Central memory CD8-positive, alpha-beta T cell (primary cell): ENCODE results near the gene RANBP17.

Experiments used
- ATAC-seq: fragments of 150-1000 bp; cut with Tn5 transposase; replicated peaks from 2 replicates; pipeline ENCODE4 v1.10.0; 2022; ENCODE audit warnings: mild to moderate bottlenecking, moderate FRiP score, moderate number of reproducible peaks; ENCODE audit not compliant: poor library complexity, severe bottlenecking; ENCODE audit errors: extremely low read depth
- DNase-seq, 2 donors: peaks; one replicate each; pipeline ENCODE4 v3.0.0; 2021; ENCODE audit warnings: low spot score in 2 of 2
- H3K27ac Mint-ChIP-seq: one replicate; pipeline ENCODE4 v1.8.0; 2022; ENCODE audit warnings: low read depth, mild to moderate bottlenecking, moderate library complexity, mixed read lengths
- H3K27me3 Mint-ChIP-seq: one replicate; pipeline ENCODE4 v1.8.0; 2022; ENCODE audit warnings: mixed read lengths
- H3K36me3 Mint-ChIP-seq: one replicate; pipeline ENCODE4 v1.8.0; 2022; ENCODE audit warnings: mild to moderate bottlenecking, moderate library complexity, mixed read lengths; ENCODE audit not compliant: insufficient read depth
- H3K4me1 Mint-ChIP-seq: one replicate; pipeline ENCODE4 v1.8.0; 2022; ENCODE audit warnings: mixed read lengths
- H3K4me3 Mint-ChIP-seq: one replicate; pipeline ENCODE4 v1.8.0; 2022; ENCODE audit warnings: mild to moderate bottlenecking, moderate library complexity, mixed read lengths
- H3K9me3 Mint-ChIP-seq: one replicate; pipeline ENCODE4 v1.8.0; 2022; ENCODE audit warnings: mixed read lengths

RANBP17 gene

DNA sequence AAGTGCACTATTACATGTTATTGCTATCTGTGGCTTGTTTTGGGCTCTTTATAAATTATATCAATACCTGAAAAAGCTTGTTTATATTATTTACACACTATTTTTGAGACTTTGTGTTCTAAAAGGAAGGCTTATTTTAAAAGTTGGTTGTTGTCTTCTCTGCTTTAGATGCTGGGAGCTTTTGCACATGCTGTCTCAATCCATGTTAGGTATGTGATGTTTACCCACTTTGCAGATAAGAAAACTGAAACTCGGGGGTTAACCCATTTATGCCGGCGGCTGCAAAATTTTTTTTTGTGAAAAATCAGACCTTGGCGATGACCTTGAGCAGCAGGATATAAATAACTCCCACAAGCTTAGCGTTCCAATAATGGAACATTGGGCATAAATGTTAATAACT is 212.9 kb downstream of the RANBP17 start:
- Mint-ChIP-seq H3K4me3 (no peak overlapping the region), H3K27me3 (no peaks in the 10 kb centered on the region), H3K4me1 (no peaks in the 10 kb centered on the region), H3K9me3 (peaks cover 12% of the 10 kb centered on the region), H3K27ac (no peak overlapping the region), H3K36me3 (no peaks in the 10 kb centered on the region)
- ATAC-seq (no peak), DNase-seq (no peak)

- H3K27me3 Mint-ChIP-seq, result no peaks in the 10 kb centered on the region
- no peak overlapping the region for H3K4me3 Mint-ChIP-seq
- no peak overlapping the region for H3K27ac Mint-ChIP-seq
- H3K36me3 Mint-ChIP-seq, result no peaks in the 10 kb centered on the region
- peaks cover 12% of the 10 kb centered on the region for H3K9me3 Mint-ChIP-seq
- ATAC-seq (no peak), DNase-seq (no peak)
- no peaks in the 10 kb centered on the region for H3K4me1 Mint-ChIP-seq
Measured at GRCh38 chr5:171080186-171080938, 218.5 kb downstream of the RANBP17 start.

DNA sequence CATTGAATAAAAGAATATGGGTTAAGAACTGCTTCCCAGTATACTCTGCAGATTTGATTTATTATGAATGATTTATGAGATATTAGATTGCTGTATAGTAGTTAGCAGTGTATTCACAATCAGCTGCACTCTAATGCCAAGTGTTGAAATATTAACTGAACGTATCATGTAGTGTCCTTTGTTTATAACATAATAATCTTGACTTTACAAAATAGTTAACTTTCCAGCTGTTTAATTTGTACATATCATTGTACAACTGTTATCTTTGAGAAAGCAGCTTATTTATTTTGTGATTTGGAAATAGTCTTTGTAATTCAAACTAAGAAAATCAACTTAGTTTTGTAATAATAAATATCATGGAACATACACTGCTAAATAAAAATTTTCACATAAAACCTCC is 219.5 kb downstream of the RANBP17 start:
- no peaks in the 10 kb centered on the region for H3K27me3 Mint-ChIP-seq
- H3K4me1 Mint-ChIP-seq, result no peaks in the 10 kb centered on the region
- no peak overlapping the region for H3K27ac Mint-ChIP-seq
- ATAC-seq (no peak), DNase-seq (no peak)
- H3K4me3 Mint-ChIP-seq, result no peak overlapping the region
- H3K36me3 Mint-ChIP-seq, result no peaks in the 10 kb centered on the region
- H3K9me3 Mint-ChIP-seq, result peaks cover 10% of the 10 kb centered on the region

DNA sequence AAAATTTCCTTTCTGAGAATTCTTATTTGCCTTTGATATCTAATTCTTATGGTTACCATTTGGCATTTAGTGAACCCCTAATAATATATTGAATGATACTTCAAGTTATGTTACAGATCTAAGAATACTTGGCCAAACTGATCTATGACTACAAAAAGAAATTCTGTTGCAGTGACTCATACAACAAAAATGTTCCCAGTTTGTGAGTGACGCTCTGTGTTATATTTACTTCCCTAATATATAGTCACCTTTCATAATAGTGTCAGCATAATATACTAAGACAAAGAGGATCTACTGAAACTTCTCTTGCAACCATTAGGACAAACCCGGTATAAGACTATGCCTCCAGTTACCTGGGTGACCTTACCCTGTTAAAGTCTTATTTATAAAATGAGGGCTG is 230.4 kb downstream of the RANBP17 start:
- ATAC-seq, result no peak

DNA sequence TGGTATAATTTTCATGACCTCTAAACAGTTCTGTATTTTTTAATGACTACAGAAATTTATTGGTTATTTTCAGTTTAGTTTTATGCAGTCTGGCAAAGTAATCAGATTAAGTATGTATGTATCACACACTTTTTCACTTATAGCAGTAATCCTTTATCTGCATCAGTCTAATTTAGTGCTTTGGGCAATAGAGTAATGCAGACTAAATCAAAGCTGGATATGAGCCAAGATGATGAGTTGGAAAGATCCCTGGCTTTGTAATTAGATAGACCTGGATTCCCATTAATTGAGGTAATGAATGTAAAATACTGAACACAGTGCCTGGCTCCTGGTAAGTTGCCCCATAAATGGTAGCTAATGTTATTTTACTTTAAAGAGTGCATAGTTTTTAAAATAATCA is 231.8 kb downstream of the RANBP17 start:
- Mint-ChIP-seq H3K9me3 (peaks cover 10% of the 10 kb centered on the region), H3K27ac (no peak overlapping the region), H3K4me3 (no peak overlapping the region), H3K4me1 (no peaks in the 10 kb centered on the region), H3K27me3 (no peaks in the 10 kb centered on the region), H3K36me3 (no peaks in the 10 kb centered on the region)
- no peak for DNase-seq
- ATAC-seq, result no peak

More for the DNA sequence above, 230.4 kb downstream of the RANBP17 start:
- Mint-ChIP-seq H3K4me3 (no peak overlapping the region), H3K27me3 (no peaks in the 10 kb centered on the region), H3K4me1 (no peaks in the 10 kb centered on the region), H3K9me3 (peaks cover 13% of the 10 kb centered on the region), H3K36me3 (no peaks in the 10 kb centered on the region), H3K27ac (no peak overlapping the region)
- no peak for DNase-seq

DNA sequence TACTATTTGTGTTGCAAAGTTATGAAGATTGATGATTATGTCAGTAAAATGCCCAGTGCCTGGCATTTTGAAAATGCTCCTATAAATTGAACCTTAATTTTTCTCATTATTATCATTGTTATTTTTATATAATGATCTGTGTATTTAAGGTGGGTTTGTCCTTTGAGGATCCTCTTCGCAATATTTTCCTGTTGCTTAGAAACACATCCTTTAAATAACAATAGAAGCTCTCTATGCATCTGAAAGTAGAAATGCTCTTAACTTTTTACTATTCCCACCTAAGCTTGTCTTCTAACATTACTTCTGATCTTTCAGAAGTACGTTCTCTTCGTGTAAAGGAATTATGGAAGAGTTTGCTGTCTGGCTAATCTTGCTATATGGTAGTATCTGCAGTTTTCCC is 232.5 kb downstream of the RANBP17 start:
- Mint-ChIP-seq H3K4me1 (no peaks in the 10 kb centered on the region), H3K36me3 (no peaks in the 10 kb centered on the region), H3K27ac (no peak overlapping the region), H3K9me3 (peaks cover 13% of the 10 kb centered on the region), H3K27me3 (no peaks in the 10 kb centered on the region), H3K4me3 (no peak overlapping the region)
- ATAC-seq, result no peak
- DNase-seq, result no peak

- H3K4me1 Mint-ChIP-seq, result no peaks in the 10 kb centered on the region
- no peak overlapping the region for H3K27ac Mint-ChIP-seq
- H3K36me3 Mint-ChIP-seq, result no peaks in the 10 kb centered on the region
- DNase-seq, result no peak
- peaks cover 9% of the 10 kb centered on the region for H3K27me3 Mint-ChIP-seq
- H3K4me3 Mint-ChIP-seq, result no peak overlapping the region
- no peak for ATAC-seq
- H3K9me3 Mint-ChIP-seq, result peaks cover 13% of the 10 kb centered on the region
Measured at GRCh38 chr5:171102877-171103610, 241.2 kb downstream of the RANBP17 start.

DNA sequence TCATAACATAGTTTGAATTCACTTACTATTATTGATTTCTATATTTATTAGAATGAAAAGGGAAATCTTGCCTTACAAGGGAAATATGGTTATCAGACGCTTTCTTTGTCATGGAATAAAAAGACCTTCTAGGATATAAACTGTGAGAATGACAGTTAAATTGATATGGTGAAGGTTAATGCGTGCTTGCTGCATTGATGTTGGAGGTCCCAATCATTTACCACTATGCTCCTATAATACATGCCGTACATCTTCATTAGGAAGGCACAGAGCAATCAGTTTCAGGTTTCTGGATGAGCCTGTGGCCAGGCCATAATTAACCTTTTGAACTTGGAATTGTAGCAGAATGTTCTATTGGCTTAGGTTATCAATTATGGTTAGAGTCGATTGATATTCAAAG is 245.9 kb downstream of the RANBP17 start:
- Mint-ChIP-seq H3K4me1 (no peaks in the 10 kb centered on the region), H3K4me3 (no peak overlapping the region), H3K27me3 (peaks cover 4% of the 10 kb centered on the region), H3K9me3 (no peaks in the 10 kb centered on the region), H3K36me3 (no peaks in the 10 kb centered on the region), H3K27ac (no peak overlapping the region)
- DNase-seq (no peak), ATAC-seq (no peak)

GRCh38 chr5:171115519-171115918 is 253.7 kb downstream of the RANBP17 start:
- no peaks in the 10 kb centered on the region for H3K9me3 Mint-ChIP-seq
- H3K27ac Mint-ChIP-seq, result no peak overlapping the region
- no peaks in the 10 kb centered on the region for H3K36me3 Mint-ChIP-seq
- H3K4me3 Mint-ChIP-seq, result no peak overlapping the region
- H3K27me3 Mint-ChIP-seq, result peaks cover 6% of the 10 kb centered on the region
- no peak for DNase-seq
- no peaks in the 10 kb centered on the region for H3K4me1 Mint-ChIP-seq
- no peak for ATAC-seq

- Mint-ChIP-seq H3K4me3 (no peak overlapping the region), H3K27ac (no peak overlapping the region), H3K9me3 (no peaks in the 10 kb centered on the region), H3K36me3 (no peaks in the 10 kb centered on the region), H3K4me1 (no peaks in the 10 kb centered on the region), H3K27me3 (peaks cover 7% of the 10 kb centered on the region)
- no peak for DNase-seq
- no peak for ATAC-seq
Measured at GRCh38 chr5:171116719-171117118, 254.9 kb downstream of the RANBP17 start.

- Mint-ChIP-seq H3K27me3 (peaks cover 39% of the 10 kb centered on the region), H3K4me3 (no peak overlapping the region), H3K27ac (no peak overlapping the region), H3K9me3 (no peaks in the 10 kb centered on the region), H3K36me3 (peaks cover 2% of the 10 kb centered on the region), H3K4me1 (no peaks in the 10 kb centered on the region)
- ATAC-seq (no peak), DNase-seq (no peak)
Measured at GRCh38 chr5:171120986-171121622, 259.3 kb downstream of the RANBP17 start.

GRCh38 chr5:171121638-171122037 is 259.8 kb downstream of the RANBP17 start:
- H3K9me3 Mint-ChIP-seq, result no peaks in the 10 kb centered on the region

DNA sequence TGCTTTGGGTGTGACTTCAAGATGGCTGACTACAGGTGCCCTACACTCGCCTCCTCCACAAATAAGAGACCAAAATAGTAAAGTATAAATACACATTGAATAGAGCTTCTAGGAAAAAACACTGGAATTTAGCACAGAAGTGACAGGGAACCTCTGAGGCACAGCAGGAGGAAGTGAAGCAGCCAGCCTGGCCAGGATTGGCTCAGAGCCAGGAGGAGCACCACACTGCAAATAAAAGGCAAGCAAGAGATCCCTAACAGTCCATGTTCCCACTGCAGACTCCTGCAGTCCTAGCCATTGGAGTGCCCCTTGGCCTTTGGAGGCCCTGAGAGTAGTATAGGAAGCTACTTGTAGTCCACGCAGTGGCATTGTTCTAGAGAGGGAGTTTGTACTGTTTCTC is 260.6 kb downstream of the RANBP17 start:
- DNase-seq, result no peak
- no peak for ATAC-seq
- H3K27ac Mint-ChIP-seq, result no peak overlapping the region
- H3K27me3 Mint-ChIP-seq, result peaks cover 39% of the 10 kb centered on the region
- H3K9me3 Mint-ChIP-seq, result no peaks in the 10 kb centered on the region
- peaks cover 2% of the 10 kb centered on the region for H3K36me3 Mint-ChIP-seq
- H3K4me3 Mint-ChIP-seq, result no peak overlapping the region
- H3K4me1 Mint-ChIP-seq, result no peaks in the 10 kb centered on the region

More at GRCh38 chr5:171121638-171122037, 259.8 kb downstream of the RANBP17 start:
- Mint-ChIP-seq H3K4me1 (no peaks in the 10 kb centered on the region), H3K27ac (no peak overlapping the region), H3K27me3 (peaks cover 39% of the 10 kb centered on the region), H3K36me3 (peaks cover 2% of the 10 kb centered on the region), H3K4me3 (no peak overlapping the region)
- no peak for DNase-seq
- ATAC-seq, result no peak
